ENCODE results near the gene AEBP2. TPM values are rescaled to one million over a fixed set of nuclear protein-coding genes. Genes with fewer than 3 reads are reported as not detected.
A peak's percentile ranks its signal among the peaks of the same experiment; 100 is the strongest.

Gene AEBP2
- total and polyA plus RNA-seq, 9 of the 15 experiments (the other 6 are each of a cell fraction or from before 2014, with no cell fraction given), result 5.7 to 43.7 (median 10.3) TPM

GRCh38 chr12:19449814-19450213, 10.5 kb downstream of the AEBP2 start (continued):
- TF ChIP-seq SREBF1 (IDR thresholded peaks at IDR 0.05; ENCODE audit: borderline replicate concordance, low read depth, low read length), result no peak
- no peak for TF ChIP-seq ATF7 (IDR thresholded peaks at IDR 0.05)
- no peak for TF ChIP-seq SPI1 (IDR thresholded peaks at IDR 0.05; ENCODE audit: borderline replicate concordance, low read depth, low read length)

- BruUV-seq (replicated peaks), result no TSS peak
- Histone ChIP-seq H3K36me3 (ENCODE audit: control insufficient read depth, insufficient read depth, low read length) (no peaks in the 10 kb centered on the region), H3K4me3 (no peak overlapping the region), H3K9me3 (replicated peaks; ENCODE audit: control insufficient read depth, insufficient read depth, low read depth, low read length) (no peaks in the 10 kb centered on the region), H3K4me2 (ENCODE audit: insufficient read depth, low read length) (no peak overlapping the region), H4K20me1 (replicated peaks; ENCODE audit: control insufficient read depth, insufficient read depth, low read length) (peaks cover 27% of the 10 kb centered on the region), H3K9ac (ENCODE audit: insufficient read depth in 1 of 2, low read depth in 2 of 2, low read length in 2 of 2) (no peak overlapping the region), H3K9me1 (ENCODE audit: control insufficient read depth, insufficient read depth, low read length) (peaks cover 3% of the 10 kb centered on the region), H3K79me2 (ENCODE audit: control insufficient read depth, insufficient read depth, low read length) (peaks cover 96% of the 10 kb centered on the region), H3K27ac (ENCODE audit: extremely low read depth, low read depth, low read length) (no peak overlapping the region), H3K4me1 (replicated peaks in 1 of 2; ENCODE audit: control insufficient read depth in 2 of 2, insufficient read depth in 2 of 2, low read length in 2 of 2) (peaks cover 7 to 26% of the 10 kb centered on the region in 2 experiments; a peak in 3 of 5 replicates), H3K27me3 (ENCODE audit: control insufficient read depth in 2 of 2, insufficient read depth in 2 of 2, low read length in 2 of 2) (no peaks in the 10 kb centered on the region), H2AFZ (ENCODE audit: low read depth, low read length) (no peak overlapping the region)
- FAIRE-seq (no peak), DNase-seq (ENCODE audit: extremely low read depth in 1 of 4, low spot score in 3 of 4) (peak in 1 of 4 experiments; percentile 28), ATAC-seq (no peak)
- WGBS (ENCODE audit: insufficient coverage, low coverage, missing lambda C conversion rate), result 25% methylated on average over 2 of the region's 4 CpGs
- intact Hi-C loops (cut with micrococcal nuclease), result no loop called here
- in situ Hi-C loops (cut with MboI), result no loop called here
- ChIA-PET CTCF (ENCODE audit: low intra/inter-chr PET ratio) (no interaction called here), POLR2A (interaction anchor here (0.6 kb wide), 1 partner anchor 29 kb away, joined by 3 read pairs; no protein-coding TSS in a partner anchor)
- TF ChIP-seq ZNF23 (CRISPR knock-in tag; IDR thresholded peaks at IDR 0.05), result no peak
- TF ChIP-seq NFE2 (IDR thresholded peaks at IDR 0.05; ENCODE audit: low read depth), result no peak
- peak; percentile 65; the same call in 1 of the 2 replicates for TF ChIP-seq JUND (IDR thresholded peaks at IDR 0.05; ENCODE audit: borderline replicate concordance, low read depth, low read length)
- peak; percentile 57; the same call in 1 of the 3 replicates for TF ChIP-seq JUND (tag; IDR thresholded peaks at IDR 0.05; ENCODE audit: borderline replicate concordance, low read depth, low read length)
- no peak for TF ChIP-seq RBFOX2 (IDR thresholded peaks at IDR 0.05; ENCODE audit: low read depth, low read length)
- no peak for TF ChIP-seq PKNOX1 (IDR thresholded peaks at IDR 0.05)
- 0 out of 2 replicates have a peak, but pooled peaks have one; percentile 26 for TF ChIP-seq ATF3 (IDR thresholded peaks at IDR 0.05)
- no peak for TF ChIP-seq ATF3 (CRISPR knock-in tag; conservative IDR thresholded peaks at IDR 0.05)
- TF ChIP-seq C11orf30 (IDR thresholded peaks at IDR 0.05; ENCODE audit: low read depth), result no peak
- peak; percentile 12 to 55; a peak in 1 of 4 replicates for TF ChIP-seq KDM1A (IDR thresholded peaks at IDR 0.05)
- no peak for TF ChIP-seq MYBL2 (IDR thresholded peaks at IDR 0.05; ENCODE audit: low read depth)
- TF ChIP-seq MYBL2 (CRISPR knock-in tag; IDR thresholded peaks at IDR 0.05; ENCODE audit: borderline replicate concordance), result no peak
- TF ChIP-seq EGR1 (conservative IDR thresholded peaks at IDR 0.05), result no peak
Observed at GRCh38 chr12:19450362-19450761, 11.1 kb downstream of the AEBP2 start.

All from K562 (cell line).